Measurements from ENCODE around the gene FAM184A. TPM values are rescaled to one million over a fixed set of nuclear protein-coding genes. Genes with fewer than 3 reads are reported as not detected.

FAM184A gene
- total and polyA plus RNA-seq, 2 donors (not counting 3 experiments of a cell fraction or from before 2014, with no cell fraction given): 0.04 to 0.84 TPM

DNA sequence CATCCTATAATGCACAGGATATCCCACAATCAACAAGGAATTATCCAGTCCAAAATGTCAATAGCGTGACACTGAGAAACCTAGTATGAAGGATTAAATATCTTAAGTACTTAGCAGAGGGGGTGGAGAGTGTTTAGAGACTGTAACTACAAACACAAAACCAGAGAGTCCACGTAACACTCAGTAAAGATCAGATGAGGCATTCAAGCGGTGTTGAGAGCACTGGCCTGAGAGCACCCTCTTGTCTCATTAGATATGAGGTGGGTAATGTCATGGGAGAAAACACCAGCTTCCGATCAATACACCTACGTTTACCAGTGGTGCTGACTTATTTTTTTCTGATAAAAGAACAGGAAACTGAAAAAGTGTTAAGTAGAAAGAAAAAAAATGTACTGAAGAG lies 2.3 kb downstream of the FAM184A start:
- Histone ChIP-seq H3K9ac (replicated peaks; ENCODE audit: extremely low read depth, insufficient read depth, low read length) (no peak overlapping the region), H4K20me1 (replicated peaks; ENCODE audit: control insufficient read depth, extremely low read depth, insufficient read depth, low read length) (no peaks in the 10 kb centered on the region), H2AFZ (ENCODE audit: low read depth, low read length) (no peak overlapping the region), H3K27me3 (ENCODE audit: control insufficient read depth in 2 of 2, insufficient read depth in 2 of 2, low read length in 2 of 2) (peaks cover 16 to 26% of the 10 kb centered on the region in 2 experiments), H3K4me3 (replicated peaks in 1 of 3; ENCODE audit: insufficient read depth in 1 of 3, low read depth in 1 of 3, low read length in 3 of 3) (no peak overlapping the region), H3K9me1 (replicated peaks; ENCODE audit: control insufficient read depth, extremely low read depth, insufficient read depth, low read length) (no peaks in the 10 kb centered on the region), H3K27ac (ENCODE audit: insufficient read depth, low read depth, low read length) (no peak overlapping the region), H3K4me1 (ENCODE audit: control insufficient read depth, extremely low read depth, insufficient read depth, low read length) (peaks cover 21% of the 10 kb centered on the region), H3K79me2 (ENCODE audit: control insufficient read depth, insufficient read depth, low read length) (no peaks in the 10 kb centered on the region), H3K36me3 (ENCODE audit: control insufficient read depth in 2 of 2, extremely low read depth in 1 of 2, insufficient read depth in 2 of 2, low read length in 2 of 2) (no peaks in the 10 kb centered on the region), H3K4me2 (ENCODE audit: insufficient read depth, low read length) (no peak overlapping the region), H3K9me3 (replicated peaks; ENCODE audit: control insufficient read depth, insufficient read depth, low read length) (no peaks in the 10 kb centered on the region)
- no peak for FAIRE-seq
- dilution Hi-C loops (cut with MboI; ENCODE audit: extremely low pct_ligation_motif_present, low sequenced_read_pairs): no loop called here
- ChIA-PET POLR2A (no interaction called here), CTCF (no interaction called here)
- intact Hi-C loops (cut with micrococcal nuclease): no loop called here
- no peak for DNase-seq (ENCODE audit: low read depth, low spot score)
- TF ChIP-seq FOS (IDR thresholded peaks at IDR 0.05; ENCODE audit: borderline replicate concordance, insufficient read depth, low read length): no peak
- no peak for TF ChIP-seq MYC (IDR thresholded peaks at IDR 0.05; ENCODE audit: low read depth, low read length)
- TF ChIP-seq, protein P1, sequence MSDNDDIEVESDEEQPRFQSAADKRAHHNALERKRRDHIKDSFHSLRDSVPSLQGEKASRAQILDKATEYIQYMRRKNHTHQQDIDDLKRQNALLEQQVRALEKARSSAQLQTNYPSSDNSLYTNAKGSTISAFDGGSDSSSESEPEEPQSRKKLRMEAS (IDR thresholded peaks at IDR 0.05; ENCODE audit: insufficient read depth, insufficient read length): no peak
- no peak for TF ChIP-seq JUN (IDR thresholded peaks at IDR 0.05; ENCODE audit: borderline replicate concordance, insufficient read depth, insufficient read length, low read depth)
- TF ChIP-seq, protein P2, sequence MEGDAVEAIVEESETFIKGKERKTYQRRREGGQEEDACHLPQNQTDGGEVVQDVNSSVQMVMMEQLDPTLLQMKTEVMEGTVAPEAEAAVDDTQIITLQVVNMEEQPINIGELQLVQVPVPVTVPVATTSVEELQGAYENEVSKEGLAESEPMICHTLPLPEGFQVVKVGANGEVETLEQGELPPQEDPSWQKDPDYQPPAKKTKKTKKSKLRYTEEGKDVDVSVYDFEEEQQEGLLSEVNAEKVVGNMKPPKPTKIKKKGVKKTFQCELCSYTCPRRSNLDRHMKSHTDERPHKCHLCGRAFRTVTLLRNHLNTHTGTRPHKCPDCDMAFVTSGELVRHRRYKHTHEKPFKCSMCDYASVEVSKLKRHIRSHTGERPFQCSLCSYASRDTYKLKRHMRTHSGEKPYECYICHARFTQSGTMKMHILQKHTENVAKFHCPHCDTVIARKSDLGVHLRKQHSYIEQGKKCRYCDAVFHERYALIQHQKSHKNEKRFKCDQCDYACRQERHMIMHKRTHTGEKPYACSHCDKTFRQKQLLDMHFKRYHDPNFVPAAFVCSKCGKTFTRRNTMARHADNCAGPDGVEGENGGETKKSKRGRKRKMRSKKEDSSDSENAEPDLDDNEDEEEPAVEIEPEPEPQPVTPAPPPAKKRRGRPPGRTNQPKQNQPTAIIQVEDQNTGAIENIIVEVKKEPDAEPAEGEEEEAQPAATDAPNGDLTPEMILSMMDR (IDR thresholded peaks at IDR 0.05; ENCODE audit: extremely low read depth in 1 of 2, insufficient read depth in 1 of 2, low read depth in 1 of 2, low read length in 2 of 2): no peak
- BruUV-seq (replicated peaks): no TSS peak

Measured in endothelial cell of umbilical vein (primary cell).